ENCODE results near the gene SPAG16.
"Not testable (repeated sequence)": the region's sequence is repeated elsewhere in the genome, so short reads cannot be mapped to it uniquely, and the experiment has no call there.

Gene SPAG16

DNA sequence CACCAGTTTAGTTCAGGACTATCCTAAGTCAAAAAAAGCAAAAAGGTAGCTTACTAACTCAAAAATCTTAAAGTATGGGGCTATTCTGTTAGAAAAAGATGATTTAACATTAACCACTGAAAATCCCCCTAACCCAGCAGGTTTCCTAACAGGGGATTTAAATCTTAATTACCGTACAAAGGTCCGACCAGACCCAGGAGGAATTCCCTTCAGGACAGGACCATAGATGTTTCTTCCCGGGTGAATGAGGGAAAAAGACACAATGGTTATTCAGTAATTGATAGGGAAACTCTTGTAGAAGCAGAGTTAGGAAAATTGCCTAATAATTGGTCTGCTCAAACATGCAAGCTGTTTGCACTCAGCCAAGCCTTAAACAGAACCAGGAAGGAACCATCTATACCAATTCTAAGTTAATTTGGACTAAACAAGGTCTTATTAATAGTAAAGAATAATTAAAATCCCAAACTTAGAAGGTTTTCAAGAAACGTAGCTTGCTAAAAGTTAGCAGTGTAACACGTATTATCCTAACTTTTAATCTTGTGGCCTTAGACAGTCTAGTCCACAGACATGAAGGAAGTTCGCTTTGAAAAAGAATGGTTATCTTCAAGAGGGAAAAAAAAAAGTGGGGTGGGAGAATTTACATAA, 124.3 kb downstream of the SPAG16 start:
- not testable (repeated sequence) for DNase-seq (ENCODE audit: low read depth, low spot score)

DNA sequence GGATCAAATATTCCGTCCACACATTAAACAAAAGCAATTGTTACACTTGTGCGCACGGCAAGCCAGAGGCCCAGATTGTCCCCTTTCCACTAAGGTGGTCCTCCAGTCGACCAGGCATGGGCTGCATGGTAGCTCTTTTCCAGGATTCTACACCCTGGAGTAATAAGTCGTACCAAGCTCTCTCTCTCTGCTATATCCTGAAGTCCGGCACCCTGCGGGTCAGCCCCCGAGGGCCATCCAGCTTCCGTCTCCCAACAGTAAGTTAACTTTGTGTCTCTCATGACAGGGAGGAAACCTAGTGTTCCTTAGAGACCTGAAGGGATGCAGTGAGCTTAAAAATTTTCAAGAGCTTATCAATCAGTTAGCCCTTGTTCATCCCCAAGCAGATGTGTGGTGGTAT, 126.4 kb downstream of the SPAG16 start:
- not testable (repeated sequence) for DNase-seq (ENCODE audit: low read depth, low spot score)

DNA sequence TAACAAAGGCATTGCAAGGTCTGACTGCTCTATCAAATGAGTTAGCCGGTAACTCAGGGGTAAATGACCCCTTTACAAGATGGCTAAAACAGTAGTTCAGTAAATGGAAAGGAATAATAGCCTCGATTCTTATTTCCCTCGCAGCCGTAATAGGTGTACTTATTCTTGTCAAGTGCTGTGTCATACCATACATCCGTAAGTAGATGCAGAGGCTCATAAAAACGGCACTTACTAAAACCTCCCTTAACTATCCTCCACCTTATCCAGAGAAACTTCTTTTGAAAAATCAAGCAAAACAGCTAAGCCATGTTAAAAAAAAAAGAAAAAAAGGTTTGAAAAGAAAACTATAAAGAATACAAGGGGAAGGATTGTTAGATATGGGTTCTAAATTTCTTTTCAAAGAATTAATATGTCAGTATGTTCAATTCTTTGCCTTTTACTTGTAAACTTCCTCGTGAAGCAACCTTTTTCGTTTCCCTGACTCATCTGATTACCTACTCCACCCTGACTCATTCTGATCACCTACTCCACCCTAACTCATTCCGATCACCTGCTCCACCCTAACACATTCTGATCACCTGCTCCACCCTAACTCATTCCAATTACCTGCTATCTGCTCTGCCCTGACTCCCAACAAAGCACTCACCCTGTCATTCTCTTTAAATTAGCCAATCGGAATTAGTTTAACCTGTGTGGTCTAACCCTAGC, 127.5 kb downstream of the SPAG16 start:
- DNase-seq (ENCODE audit: low read depth, low spot score): no peak

DNA sequence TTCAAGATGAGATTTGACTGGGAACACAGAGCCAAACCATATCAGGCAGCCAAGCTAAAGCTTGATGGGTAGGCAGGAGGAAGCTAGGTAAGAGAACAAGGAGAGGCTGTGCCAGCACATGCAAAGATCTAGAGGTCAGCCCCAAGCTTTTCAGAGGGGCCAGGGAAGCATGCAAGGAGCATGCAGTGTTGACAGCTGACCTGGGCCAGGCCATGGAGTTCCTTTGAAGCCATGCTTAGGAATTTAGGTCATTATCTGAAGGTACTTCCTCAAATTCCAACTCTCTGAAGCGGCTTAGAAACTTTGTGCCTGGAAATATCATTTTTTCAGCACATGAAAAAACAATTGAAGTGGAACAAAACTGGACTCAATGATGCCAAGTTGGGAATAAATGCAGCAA, 130.8 kb downstream of the SPAG16 start:
- no peak for DNase-seq (ENCODE audit: low read depth, low spot score)

DNA sequence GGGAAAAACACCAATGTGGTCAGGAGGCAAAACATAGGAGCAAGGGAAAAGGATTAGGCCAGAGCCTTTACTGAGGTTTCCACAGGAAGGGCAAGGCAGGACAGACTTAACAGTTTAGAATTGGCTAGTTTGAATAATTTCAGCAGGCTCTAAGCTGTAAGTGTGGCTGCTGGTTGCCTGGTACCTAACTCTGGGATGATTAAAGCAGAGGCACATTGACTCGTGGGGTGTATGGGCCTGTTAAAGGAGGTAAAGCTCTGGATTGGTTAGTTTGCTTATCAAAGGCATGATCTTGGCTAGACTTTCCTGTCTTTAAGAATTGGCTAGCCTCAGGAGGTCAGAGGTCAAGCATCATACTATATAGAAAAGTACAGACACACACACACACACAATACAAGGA, 132.6 kb downstream of the SPAG16 start:
- no peak for DNase-seq (ENCODE audit: low read depth, low spot score)

DNA sequence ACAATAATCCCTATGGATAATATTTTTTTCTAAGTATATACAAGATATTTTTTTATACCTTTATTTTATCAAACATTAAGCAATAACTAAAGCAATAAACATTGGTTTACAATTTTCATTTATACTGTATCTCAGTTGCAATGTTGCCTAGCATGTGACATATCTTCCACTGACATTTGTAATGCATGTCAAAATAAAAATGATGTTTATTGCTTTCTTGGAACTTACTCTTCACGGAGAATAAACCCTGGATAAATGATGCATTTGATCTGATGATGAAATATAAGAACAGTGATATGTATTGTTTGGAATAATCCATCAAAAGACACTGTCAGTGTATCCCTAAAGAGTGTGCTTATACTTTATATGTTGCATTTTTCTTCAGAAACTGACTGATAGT, 135.7 kb downstream of the SPAG16 start:
- no peak for DNase-seq (ENCODE audit: low read depth, low spot score)

DNA sequence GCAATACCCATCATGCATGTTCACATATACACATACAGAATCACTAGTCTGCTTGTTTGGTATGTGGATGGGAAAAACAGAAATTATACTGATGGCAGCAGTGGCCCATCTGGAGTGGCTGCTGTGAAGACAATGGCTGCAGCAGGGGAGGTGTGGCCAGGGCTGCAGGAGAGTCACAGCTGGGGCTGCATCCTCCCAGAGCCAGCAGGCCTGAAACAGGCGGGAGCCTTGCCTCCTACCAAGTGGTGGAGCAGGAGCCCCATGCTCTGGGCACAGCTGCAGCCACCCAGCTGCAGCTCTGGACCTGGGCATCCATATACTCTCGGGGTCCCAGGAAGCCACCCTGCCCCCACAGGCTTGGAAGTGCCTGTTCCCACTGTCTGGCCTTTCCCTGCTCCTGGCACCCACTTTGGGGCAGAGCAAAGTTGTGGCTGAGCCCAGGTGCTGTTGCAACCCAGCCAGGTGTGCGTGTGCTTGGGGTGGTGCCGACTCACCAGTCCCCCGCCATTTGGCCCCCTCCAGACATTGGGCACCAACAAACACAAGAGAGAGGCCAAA, 136.6 kb downstream of the SPAG16 start:
- no peak for DNase-seq (ENCODE audit: low read depth, low spot score)

DNA sequence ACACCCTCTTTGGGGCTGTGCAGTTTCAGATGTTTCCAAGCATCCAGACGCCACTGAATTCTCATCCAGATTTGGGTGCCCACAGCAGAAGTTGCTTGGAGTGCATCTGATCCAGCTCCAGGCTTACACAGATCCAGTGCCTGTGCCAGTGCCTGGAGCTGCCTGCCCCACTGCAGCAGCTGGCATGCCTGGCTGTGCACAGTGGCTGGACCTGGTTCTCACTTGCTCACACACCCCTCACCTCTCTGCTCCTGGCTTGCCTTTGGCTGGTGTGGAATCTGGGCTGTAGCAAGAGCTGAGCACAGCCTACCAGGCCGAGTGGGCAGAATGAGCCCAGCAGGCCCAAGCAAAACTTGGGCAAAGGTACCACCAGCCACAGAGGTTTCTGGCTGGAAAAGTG, 137.9 kb downstream of the SPAG16 start:
- no peak for DNase-seq (ENCODE audit: low read depth, low spot score)

DNA sequence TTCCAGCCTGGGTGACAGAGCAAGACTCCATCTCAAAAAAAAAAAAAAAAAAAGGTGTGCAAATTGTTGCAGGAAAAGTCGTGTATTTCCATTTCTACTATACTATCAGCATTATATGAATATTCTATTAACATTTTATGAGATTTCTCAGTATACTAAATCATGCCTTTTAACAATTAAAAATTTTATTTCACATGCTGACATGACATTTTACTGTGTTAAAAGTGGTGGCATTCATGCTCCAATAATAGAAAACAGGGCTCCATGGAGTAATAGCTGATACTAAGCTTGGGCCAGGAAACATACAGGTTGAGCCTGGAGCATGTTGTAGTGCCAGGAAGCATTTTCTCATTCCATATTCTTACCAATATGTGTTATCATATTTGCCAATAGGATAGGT, 141.4 kb downstream of the SPAG16 start:
- no peak for DNase-seq (ENCODE audit: low read depth, low spot score)

DNA sequence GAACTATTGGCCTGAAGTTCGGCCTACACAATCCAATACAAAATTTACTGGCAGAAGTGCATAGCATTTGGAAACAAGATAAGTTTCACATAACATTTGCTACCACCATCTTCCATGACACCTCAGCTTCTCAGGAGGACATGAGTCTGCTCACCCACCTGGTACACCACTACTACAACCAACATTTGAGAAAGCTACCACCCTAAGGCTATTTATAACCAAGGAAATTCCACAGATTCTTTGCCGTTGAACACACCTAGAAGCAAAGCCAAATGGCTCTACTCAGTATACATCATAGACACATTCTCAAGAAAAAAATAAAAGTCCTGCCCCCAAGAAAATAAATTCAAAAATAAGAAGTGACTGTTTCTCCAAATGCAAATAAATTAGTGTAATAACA, 145.3 kb downstream of the SPAG16 start:
- DNase-seq (ENCODE audit: low read depth, low spot score): no peak

DNA sequence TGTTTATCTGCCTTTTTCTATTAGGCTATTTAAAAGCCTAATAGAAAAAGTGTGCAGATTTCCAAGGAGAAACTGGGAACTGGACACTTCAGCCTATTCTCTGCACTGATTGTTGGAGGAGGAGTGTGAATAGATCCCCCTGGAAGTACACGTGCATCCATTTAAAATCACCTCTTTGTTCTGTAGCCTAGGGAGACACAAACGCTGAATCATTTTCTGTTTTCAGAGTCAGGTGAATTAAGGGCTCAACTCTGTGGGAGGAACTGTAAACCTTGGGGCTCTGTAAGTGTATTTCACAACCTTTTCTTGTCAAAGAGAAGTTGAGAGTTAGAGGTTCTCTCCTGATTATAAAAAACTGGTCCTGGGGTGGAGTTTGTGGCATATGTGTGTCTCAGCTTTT, 159.7 kb downstream of the SPAG16 start:
- no peak for DNase-seq (ENCODE audit: low read depth, low spot score)

DNA sequence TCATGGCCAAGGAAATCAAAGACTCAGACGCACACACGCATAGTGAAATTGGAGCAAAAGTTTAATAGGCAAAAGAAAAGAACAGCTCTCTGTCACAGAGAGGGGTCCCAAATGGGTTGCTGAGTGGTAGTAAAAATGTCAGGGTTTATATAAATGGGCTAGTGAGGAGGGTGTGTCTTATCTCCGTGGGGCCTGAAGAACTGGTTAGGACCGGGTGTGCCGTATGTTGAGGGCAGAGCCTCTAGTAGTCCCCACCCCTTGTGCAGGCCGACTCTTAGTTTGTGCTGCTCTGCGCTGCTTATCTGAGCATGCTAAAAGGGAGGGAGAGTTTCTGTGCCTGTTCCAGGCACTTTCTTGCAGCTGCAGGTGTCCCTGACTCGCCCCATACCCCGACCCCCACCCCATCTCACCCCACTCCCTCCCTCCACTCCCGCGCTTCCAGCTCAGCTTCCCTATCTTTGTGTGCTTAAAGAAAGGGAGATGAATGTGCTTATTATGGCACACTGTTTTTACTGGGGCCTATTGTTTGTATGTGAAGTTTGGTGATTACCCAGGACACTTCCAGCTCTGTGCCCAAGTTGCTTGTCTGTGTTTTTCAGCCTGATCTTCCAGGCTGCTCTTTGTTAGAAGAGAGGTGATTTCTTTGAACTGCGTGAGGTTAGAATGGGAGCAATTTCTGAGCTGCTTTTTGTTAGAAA, 167.4 kb downstream of the SPAG16 start:
- DNase-seq (ENCODE audit: low read depth, low spot score): no peak

DNA sequence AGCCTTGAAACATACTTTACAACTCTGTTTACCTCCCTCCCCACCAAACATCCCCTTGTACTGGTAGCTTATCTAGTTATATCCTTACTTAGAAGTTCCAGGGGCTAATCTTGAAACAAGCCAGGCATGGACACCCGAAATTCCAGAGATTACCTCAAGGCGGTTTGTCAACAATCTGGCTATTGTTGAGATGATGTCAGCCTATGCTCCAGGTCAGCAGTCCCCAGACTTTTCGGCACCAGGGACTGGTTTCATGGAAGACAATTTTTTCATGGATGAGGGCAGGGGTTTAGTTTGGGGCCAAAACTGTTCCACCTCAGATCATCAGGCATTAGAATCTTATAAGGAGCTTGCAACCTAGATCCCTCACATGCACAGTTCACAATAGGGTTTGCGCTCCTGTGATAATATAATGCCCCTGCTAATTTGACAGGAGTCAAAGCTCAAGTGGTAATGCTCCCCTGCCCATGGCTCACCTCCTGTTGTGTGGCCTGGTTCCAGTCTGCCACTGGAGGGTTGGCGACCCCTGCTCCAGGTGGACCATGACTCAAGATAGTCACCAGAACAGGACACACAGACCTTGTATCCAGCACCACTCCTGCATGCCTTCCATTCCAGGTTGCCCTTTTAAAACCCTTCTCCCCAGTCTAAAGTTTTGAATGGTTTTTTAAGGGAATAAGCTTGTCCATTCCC, 171.2 kb downstream of the SPAG16 start:
- DNase-seq (ENCODE audit: low read depth, low spot score): no peak

DNA sequence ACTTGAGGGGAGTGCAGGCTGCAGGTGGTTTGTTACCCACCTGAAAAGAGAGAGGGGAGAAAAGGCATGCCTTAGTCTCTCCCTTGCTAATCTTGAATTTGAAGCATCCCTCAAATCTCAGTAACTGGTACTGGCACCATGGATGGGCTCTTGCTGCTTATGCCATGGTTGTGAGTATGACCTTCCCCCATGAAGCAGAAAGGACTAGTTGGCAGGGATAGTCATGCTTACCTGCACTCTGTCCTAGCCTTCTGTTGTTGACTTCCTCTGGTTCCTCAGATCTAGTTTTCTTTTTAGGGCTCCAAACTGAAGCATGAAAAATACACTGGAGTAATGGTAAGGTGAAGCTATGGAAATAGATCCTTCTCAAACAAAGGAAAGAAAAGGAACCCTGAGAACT, 191.2 kb downstream of the SPAG16 start:
- DNase-seq (ENCODE audit: low read depth, low spot score): no peak

DNA sequence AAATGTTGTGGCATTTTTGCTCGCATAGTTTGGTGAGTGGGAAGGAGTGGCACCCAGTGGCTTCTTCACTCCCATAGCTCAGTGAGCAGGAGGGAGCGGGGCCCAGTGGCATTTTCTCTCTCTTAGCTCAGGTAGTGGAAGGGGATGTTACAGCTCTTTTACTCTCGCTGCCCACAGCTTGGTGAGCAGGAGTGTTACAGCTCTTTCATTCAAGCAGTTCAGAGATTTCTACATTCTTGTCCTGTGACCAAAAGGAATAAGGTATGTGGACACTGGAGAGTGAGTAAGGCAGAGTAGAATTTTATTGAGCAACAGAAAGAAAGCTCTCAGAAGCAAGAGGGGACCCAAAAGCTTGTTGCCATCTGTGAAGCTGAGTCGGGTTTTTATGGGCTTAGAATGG, 192.4 kb downstream of the SPAG16 start:
- no peak for DNase-seq (ENCODE audit: low read depth, low spot score)

DNA sequence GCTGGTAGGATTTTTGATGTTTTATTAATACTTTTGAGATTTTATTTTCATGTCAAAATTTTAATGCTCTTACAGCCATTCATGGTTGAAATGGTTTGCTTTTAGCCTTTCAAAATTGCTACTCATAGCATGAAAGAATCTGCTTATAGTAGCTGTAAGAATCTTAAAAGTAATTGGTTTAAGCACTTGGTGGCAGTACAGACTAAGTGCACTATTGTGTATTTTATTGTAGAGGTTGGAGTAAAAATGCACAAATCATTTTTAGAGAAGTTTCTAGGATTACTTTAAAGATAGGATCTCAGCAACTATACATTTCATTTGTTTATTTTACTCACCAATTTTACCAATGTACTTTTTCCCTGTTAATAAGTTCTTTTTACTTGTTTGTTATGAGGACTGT, 205.8 kb downstream of the SPAG16 start:
- DNase-seq (ENCODE audit: low read depth, low spot score): no peak

DNA sequence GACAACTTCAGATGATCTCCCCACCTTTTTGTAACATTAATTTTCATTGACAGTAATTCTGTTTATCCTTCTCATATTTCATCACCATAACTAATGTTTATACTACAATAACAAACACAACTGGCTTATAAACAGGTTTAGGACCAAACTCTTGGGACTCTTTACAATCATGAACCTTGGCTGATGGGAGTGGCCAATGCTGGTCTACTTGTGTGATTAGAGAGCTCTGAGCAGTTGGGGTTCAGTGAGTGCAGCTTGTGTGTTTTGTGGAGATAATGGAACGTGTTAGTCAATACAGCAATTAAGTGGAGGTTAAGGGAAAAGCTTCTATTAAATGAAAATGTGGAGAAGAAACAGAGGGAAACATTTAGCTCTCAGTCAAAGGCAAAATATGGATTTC, 207.1 kb downstream of the SPAG16 start:
- DNase-seq (ENCODE audit: low read depth, low spot score): no peak

DNA sequence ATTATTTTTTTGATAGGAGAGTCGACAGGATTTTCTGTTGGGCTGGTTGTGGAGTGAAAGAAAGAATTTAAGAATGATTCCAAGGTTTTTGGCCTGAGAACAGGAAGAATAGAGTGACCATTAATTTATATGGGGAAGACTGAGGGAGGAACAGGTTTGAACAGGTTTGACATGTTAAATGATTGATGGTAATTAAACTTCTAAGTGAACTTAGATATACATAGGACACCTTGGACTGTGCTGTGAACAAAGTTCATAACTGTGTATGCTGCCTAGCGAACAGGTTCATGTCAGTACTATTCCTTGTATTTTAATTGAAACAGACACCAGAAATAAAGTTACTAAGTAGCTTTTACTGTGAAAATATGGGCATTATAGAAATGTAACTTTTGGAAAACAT, 212.0 kb downstream of the SPAG16 start:
- no peak for DNase-seq (ENCODE audit: low read depth, low spot score)

DNA sequence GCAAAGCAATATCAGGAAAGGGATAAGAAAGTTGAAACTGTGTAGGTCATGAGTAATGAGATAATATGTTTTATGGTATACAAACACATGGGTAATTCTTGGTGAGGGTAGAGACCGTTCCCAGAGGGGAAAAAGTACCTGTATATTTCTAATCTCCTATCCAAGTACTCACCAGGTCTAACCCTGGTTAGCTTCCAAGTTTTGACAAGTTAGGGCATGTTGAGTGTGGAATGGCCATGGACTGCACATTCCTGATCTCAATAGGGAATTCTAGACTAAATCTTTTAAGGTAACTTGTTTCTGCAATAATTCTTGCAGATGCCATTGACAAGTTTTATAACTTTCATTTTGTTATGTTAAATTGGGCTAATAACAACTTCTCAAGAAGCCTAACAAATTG, 216.6 kb downstream of the SPAG16 start:
- no peak for DNase-seq (ENCODE audit: low read depth, low spot score)

DNA sequence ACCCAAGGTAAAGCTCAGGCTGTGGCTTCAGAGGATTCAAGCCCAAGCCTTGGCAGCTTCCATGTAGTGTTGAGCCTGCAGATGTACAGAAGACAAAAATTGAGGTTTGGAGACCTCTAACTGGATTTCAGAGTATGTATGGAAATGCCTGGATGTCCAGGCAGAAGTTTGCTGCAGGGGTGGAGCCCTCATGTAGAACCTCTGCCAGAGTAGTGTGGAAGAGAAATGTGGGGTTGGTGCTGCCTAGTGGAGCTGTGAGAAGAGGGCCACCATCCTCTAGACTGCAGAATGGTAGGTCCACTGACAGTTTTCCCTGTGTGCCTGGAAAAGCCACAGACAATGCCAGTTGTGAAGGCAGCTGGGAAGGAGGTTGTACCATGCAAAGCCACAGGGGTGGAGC, 239.9 kb downstream of the SPAG16 start:
- DNase-seq (ENCODE audit: low read depth, low spot score): no peak

DNA sequence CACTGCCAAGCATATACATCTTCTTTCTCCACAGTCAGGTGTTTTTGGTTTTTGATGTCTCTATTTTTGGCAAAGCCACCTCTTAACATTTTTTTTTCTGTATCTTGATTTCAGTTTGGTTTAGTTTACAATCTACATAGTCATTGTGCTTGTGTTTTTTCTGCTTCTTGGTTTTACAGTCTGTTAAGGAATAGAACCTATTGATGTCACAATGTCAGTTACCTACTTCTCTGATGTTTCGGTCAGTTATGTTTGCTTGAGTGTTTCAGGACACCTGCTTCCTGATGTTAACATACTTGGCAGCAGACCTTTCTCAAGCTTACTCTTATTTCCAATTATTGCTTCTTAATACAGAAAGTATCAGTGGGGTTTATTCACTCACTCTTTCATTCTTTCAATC, 253.3 kb downstream of the SPAG16 start:
- DNase-seq (ENCODE audit: low read depth, low spot score): no peak

DNA sequence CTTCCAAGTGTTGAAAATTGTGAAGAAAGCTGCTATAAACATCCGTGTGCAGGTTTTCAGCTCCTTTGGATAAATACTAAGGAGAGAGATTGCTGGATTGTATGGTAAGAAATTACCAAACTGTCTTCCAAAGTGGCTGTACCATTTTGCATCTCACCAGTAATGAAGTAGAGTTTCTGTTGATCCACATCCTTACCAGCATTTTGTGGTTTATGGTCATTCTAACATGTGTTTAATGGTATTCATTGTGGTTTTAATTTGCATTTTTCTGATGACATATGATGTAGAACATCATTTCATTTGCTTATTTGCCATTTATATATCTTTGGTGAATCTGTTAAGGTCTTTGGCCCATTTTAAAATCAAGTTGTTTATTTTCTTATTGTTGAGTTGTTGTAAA, 260.7 kb downstream of the SPAG16 start:
- DNase-seq (ENCODE audit: low read depth, low spot score): no peak

Data from iPS DF 19.7 (cell line).